Upper lobe of left lung (tissue), 4 donors: ENCODE measurements around the gene SCGB2A2.

Source experiments
- CTCF ChIP-seq, 6 experiments: fragments of 450-650 bp in 4 of 6; fragments of 200-600 bp in 2 of 6; sonication (generic) in 2 of 6; IDR thresholded peaks; one replicate each; pipeline ENCODE4 v1.5.1; 2016 to 2019; ENCODE audit warnings: antibody characterized with exemption in 6 of 6
- EP300 ChIP-seq, 4 donors: sonication (generic); formaldehyde crosslinking; IDR thresholded peaks; one replicate each; pipeline ENCODE4 v1.5.1; 2017; ENCODE audit warnings: antibody characterized with exemption in 4 of 4, control low read depth in 2 of 4

- no peak for TF ChIP-seq CTCF (IDR thresholded peaks at IDR 0.05)
- no peak for TF ChIP-seq EP300 (IDR thresholded peaks at IDR 0.05)
These were observed 3.4 kb upstream of the SCGB2A2 start for GRCh38 chr11:62266558-62266957.
